Fibroblast of lung (primary cell): ENCODE measurements around the gene MKRN1.

Experiments used
- EZH2 ChIP-seq: IDR thresholded peaks from 2 replicates; pipeline ENCODE4 v1.5.1; 2012; ENCODE audit warnings: low read length, control low read depth, mild to moderate bottlenecking; ENCODE audit errors: missing control alignments
- TF ChIP-seq, protein P1 (sequence below), 2 donors: IDR thresholded peaks in 1 of 2; conservative IDR thresholded peaks in 1 of 2; 1 replicate in 1 of 2; 2 replicates in 1 of 2; pipeline ENCODE4 v1.5.1; 2011 to 2012; ENCODE audit warnings: low read length in 2 of 2, control low read depth in 1 of 2, inconsistent platforms in 1 of 2, low read depth in 1 of 2, mild to moderate bottlenecking in 1 of 2

DNA sequence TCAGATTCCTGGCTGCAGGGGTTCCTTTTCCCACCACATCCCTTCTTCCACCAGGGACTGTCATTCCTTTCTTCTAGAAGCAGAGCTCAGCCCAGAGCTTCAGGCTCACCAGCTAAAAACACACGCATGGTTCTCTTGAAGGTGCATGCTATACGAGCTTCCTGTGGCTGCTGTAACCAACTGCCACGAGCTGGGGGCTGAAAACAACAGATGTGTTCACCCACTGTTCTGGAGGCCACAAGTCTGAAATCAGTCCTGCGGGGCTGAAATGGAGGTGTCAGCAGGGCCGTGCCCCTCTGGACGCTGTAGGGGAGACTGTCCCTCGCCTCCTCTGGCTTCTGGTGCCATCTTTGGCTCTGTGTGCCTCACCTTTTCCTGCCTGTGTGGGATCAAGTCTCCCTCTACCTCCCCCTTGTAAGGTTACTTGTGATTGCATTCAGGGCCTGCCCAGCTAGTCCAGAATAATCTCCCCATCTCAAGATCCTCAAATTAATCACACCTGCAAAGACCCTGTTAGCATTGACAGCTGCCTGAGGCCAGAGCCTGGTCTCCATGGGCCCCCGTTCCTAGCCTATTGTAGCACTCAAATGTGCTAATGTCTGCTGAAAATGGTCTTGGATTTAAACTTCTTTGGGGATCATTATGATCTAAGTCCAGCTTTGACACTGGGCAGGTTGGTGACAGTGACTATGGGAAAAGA is 61.7 kb downstream of the MKRN1 start:
- TF ChIP-seq, protein P1, sequence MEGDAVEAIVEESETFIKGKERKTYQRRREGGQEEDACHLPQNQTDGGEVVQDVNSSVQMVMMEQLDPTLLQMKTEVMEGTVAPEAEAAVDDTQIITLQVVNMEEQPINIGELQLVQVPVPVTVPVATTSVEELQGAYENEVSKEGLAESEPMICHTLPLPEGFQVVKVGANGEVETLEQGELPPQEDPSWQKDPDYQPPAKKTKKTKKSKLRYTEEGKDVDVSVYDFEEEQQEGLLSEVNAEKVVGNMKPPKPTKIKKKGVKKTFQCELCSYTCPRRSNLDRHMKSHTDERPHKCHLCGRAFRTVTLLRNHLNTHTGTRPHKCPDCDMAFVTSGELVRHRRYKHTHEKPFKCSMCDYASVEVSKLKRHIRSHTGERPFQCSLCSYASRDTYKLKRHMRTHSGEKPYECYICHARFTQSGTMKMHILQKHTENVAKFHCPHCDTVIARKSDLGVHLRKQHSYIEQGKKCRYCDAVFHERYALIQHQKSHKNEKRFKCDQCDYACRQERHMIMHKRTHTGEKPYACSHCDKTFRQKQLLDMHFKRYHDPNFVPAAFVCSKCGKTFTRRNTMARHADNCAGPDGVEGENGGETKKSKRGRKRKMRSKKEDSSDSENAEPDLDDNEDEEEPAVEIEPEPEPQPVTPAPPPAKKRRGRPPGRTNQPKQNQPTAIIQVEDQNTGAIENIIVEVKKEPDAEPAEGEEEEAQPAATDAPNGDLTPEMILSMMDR (conservative IDR thresholded peaks at IDR 0.05 in 1 of 2, IDR thresholded peaks at IDR 0.05 in 1 of 2; ENCODE audit: low read depth in 1 of 2, low read length in 2 of 2), result no peak
- no peak for TF ChIP-seq EZH2
